Esophagus squamous epithelium (tissue), 5 donors: ENCODE results near the gene ST7. TPM values are rescaled to one million over a fixed set of nuclear protein-coding genes. Genes with fewer than 3 reads are reported as not detected.

ENCODE experiments used
- DNase-seq: peaks from one replicate; lab custom pipeline; 2025; lab: John Stamatoyannopoulos, UW
- H3K27ac ChIP-seq, 4 donors: fragments of 200-600 bp; sonication (generic); one replicate each; pipeline ENCODE4 v1.5.1; 2016 to 2019; ENCODE audit warnings: mild to moderate bottlenecking in 1 of 4
- H3K27me3 ChIP-seq, 4 donors: fragments of 200-600 bp; sonication (generic); 1 replicate in 3 of 4; 2 replicates in 1 of 4; pipeline versions ENCODE4 v1.5.1 to v1.6.0; 2017 to 2021; ENCODE audit warnings: antibody characterized with exemption in 1 of 4
- H3K36me3 ChIP-seq, 3 donors: fragments of 200-600 bp; sonication (generic); one replicate each; pipeline ENCODE4 v1.5.1; 2016 to 2019
- H3K4me1 ChIP-seq, 3 donors: fragments of 200-600 bp; sonication (generic); one replicate each; pipeline ENCODE4 v1.5.1; 2017 to 2019
- H3K4me3 ChIP-seq, 4 donors: fragments of 200-600 bp; sonication (generic); 1 replicate in 3 of 4; 2 replicates in 1 of 4; pipeline ENCODE4 v1.5.1; 2016 to 2019; ENCODE audit warnings: mild to moderate bottlenecking in 2 of 4, moderate library complexity in 1 of 4
- H3K9me3 ChIP-seq, 3 donors: fragments of 200-600 bp; sonication (generic); one replicate each; pipeline ENCODE4 v1.5.1; 2016 to 2019
- CTCF ChIP-seq, 6 experiments: fragments of 450-650 bp in 4 of 6; fragments of 200-600 bp in 2 of 6; sonication (generic) in 2 of 6; IDR thresholded peaks; one replicate each; pipeline ENCODE4 v1.5.1; 2016 to 2019; ENCODE audit warnings: antibody characterized with exemption in 6 of 6, mild to moderate bottlenecking in 4 of 6, moderate library complexity in 4 of 6
- POLR2A ChIP-seq, 4 donors: fragments of 450-650 bp; IDR thresholded peaks; one replicate each; pipeline ENCODE4 v1.6.1; 2017; ENCODE audit warnings: antibody characterized with exemption in 4 of 4, mild to moderate bottlenecking in 4 of 4, moderate library complexity in 3 of 4
- WGBS, 2 donors: methylation state at CpG; one replicate each; pipeline ENCODE4 v1.1.5; 2018; 5-methylcytosine and 5-hydroxymethylcytosine counted together
- intact Hi-C: fragments of 100-400 bp; cut with DNase I; formaldehyde crosslinking; loops from one replicate; pipeline ENCODE4 v1.15.0; 2022
- total RNA-seq, 4 donors: library from RNA; depleted of rRNA; stranded (reverse); fragments of >200 nt; gene quantifications; one replicate each; pipeline ENCODE4 v1.1.0, GENCODE V29; 2016
- donor health status: DM: yes; HTN: yes; CAD: no.

ST7 gene
- total RNA-seq, 4 donors from 2014 or later, result 12.9 to 18.0 (median 15.3) TPM

GRCh38 chr7:117176206-117176605 is 222.9 kb downstream of the ST7 start:
- peaks cover 0 to 27% (median 0%) of the 10 kb centered on the region in 3 donors for H3K36me3 ChIP-seq
- 84 to 89% methylated on average over 2 of the region's 2 CpGs for WGBS, 2 donors
- DNase-seq, result no peak
- H3K4me1 ChIP-seq, result no peaks in the 10 kb centered on the region
- no peak overlapping the region for H3K4me3 ChIP-seq
- no peak overlapping the region for H3K27ac ChIP-seq
- TF ChIP-seq POLR2A (IDR thresholded peaks at IDR 0.05) (no peak), CTCF (IDR thresholded peaks at IDR 0.05) (no peak)
- intact Hi-C loops, result no loop called here
- no peaks in the 10 kb centered on the region for H3K9me3 ChIP-seq
- H3K27me3 ChIP-seq, result no peaks in the 10 kb centered on the region

GRCh38 chr7:117178600-117178999 is 225.3 kb downstream of the ST7 start:
- no peak for TF ChIP-seq CTCF (IDR thresholded peaks at IDR 0.05)
- no peak for TF ChIP-seq POLR2A (IDR thresholded peaks at IDR 0.05)
- no peaks in the 10 kb centered on the region for H3K9me3 ChIP-seq
- 68 to 74% methylated on average over 2 of the region's 2 CpGs for WGBS, 2 donors
- H3K27ac ChIP-seq, result no peak overlapping the region
- H3K27me3 ChIP-seq, result no peaks in the 10 kb centered on the region
- H3K4me1 ChIP-seq, result no peaks in the 10 kb centered on the region
- H3K36me3 ChIP-seq, result peaks cover 0 to 20% (median 0%) of the 10 kb centered on the region in 3 donors
- intact Hi-C loops, result no loop called here
- no peak overlapping the region for H3K4me3 ChIP-seq
- no peak for DNase-seq

GRCh38 chr7:117179701-117180100 is 226.4 kb downstream of the ST7 start:
- Histone ChIP-seq H3K27ac (no peak overlapping the region), H3K36me3 (peaks cover 0 to 12% (median 0%) of the 10 kb centered on the region in 3 donors), H3K27me3 (no peaks in the 10 kb centered on the region), H3K9me3 (no peaks in the 10 kb centered on the region), H3K4me1 (no peaks in the 10 kb centered on the region), H3K4me3 (no peak overlapping the region)
- TF ChIP-seq POLR2A (IDR thresholded peaks at IDR 0.05), result no peak
- TF ChIP-seq CTCF (IDR thresholded peaks at IDR 0.05), result no peak
- intact Hi-C loops, result no loop called here
- no peak for DNase-seq
- WGBS, 2 donors, result 78 to 86% methylated on average over 2 of the region's 2 CpGs

- peaks cover 0 to 5% (median 0%) of the 10 kb centered on the region in 3 donors for H3K36me3 ChIP-seq
- no peaks in the 10 kb centered on the region for H3K4me1 ChIP-seq
- intact Hi-C loops, result no loop called here
- 98% methylated on average over 2 of the region's 2 CpGs for WGBS, 2 donors
- no peak overlapping the region for H3K4me3 ChIP-seq
- H3K27me3 ChIP-seq, result no peaks in the 10 kb centered on the region
- H3K27ac ChIP-seq, result no peak overlapping the region
- TF ChIP-seq POLR2A (IDR thresholded peaks at IDR 0.05), result no peak
- no peak for TF ChIP-seq CTCF (IDR thresholded peaks at IDR 0.05)
- no peaks in the 10 kb centered on the region for H3K9me3 ChIP-seq
- DNase-seq, result no peak
These were observed 230.4 kb downstream of the ST7 start for GRCh38 chr7:117183729-117184128.

GRCh38 chr7:117184367-117184766 is 231.1 kb downstream of the ST7 start:
- WGBS, 2 donors, result 84 to 93% methylated on average over 2 of the region's 2 CpGs

More at GRCh38 chr7:117184367-117184766, 231.1 kb downstream of the ST7 start:
- no peaks in the 10 kb centered on the region for H3K27me3 ChIP-seq
- no peaks in the 10 kb centered on the region for H3K4me1 ChIP-seq
- H3K9me3 ChIP-seq, result no peaks in the 10 kb centered on the region
- no peak overlapping the region for H3K4me3 ChIP-seq
- H3K36me3 ChIP-seq, result peaks cover 0 to 8% (median 0%) of the 10 kb centered on the region in 3 donors
- TF ChIP-seq CTCF (IDR thresholded peaks at IDR 0.05), result no peak
- no peak for TF ChIP-seq POLR2A (IDR thresholded peaks at IDR 0.05)
- H3K27ac ChIP-seq, result no peak overlapping the region
- no peak for DNase-seq
- intact Hi-C loops, result no loop called here
